K562 (cell line): ENCODE measurements around the gene NPAS2. TPM values are rescaled to one million over a fixed set of nuclear protein-coding genes. Genes with fewer than 3 reads are reported as not detected.

Experiments
- ATAC-seq: fragments of 200-7000 bp; cut with Tn5 transposase; 3 replicates; pipeline ENCODE4 v1.9.1; 2020; ENCODE audit warnings: moderate library complexity
- BruUV-seq: library from RNA; stranded (reverse); fragments of 400-500 nt; replicated peaks from 2 replicates; lab custom pipeline; 2021; lab: Mats Ljungman, UMichigan
- CTCF ChIA-PET: fragments of 300-600 bp; formaldehyde crosslinking; extraction: SDS; loops from one replicate; lab custom pipeline; 2021; ENCODE audit warnings: low intra/inter-chr PET ratio; lab: Yijun Ruan, JAX
- POLR2A ChIA-PET: fragments of 300-600, 350-650 bp; sonication (Branson Sonifier 250); formaldehyde crosslinking; extraction: SDS; loops from one replicate; lab custom pipeline; 2021; ENCODE audit warnings: antibody characterized with exemption, inconsistent platforms; lab: Yijun Ruan, JAX
- DNase-seq, 4 experiments: peaks; one replicate each; pipeline versions ENCODE4 v3.0.0 to v3.0.0-alpha.2; 2011 to 2018; ENCODE audit warnings: low spot score in 3 of 4, mixed read lengths in 3 of 4; ENCODE audit errors: extremely low read depth in 1 of 4
- FAIRE-seq: peaks from 2 replicates; lab custom pipeline; 2011; peaks lifted over from hg19 to GRCh38; lab: Jason Lieb, UNC
- H2AFZ ChIP-seq: 2 replicates; pipeline ENCODE4 v1.6.0; 2011; ENCODE audit warnings: low read depth, low read length, control low read depth, inconsistent platforms
- H3K27ac ChIP-seq: fragments of 200-600 bp; 3 replicates; pipeline ENCODE4 v1.8.0; 2011; ENCODE audit warnings: low read depth, mild to moderate bottlenecking, control low read depth, inconsistent platforms, low read length, moderate library complexity, mixed read lengths; ENCODE audit errors: extremely low read depth
- H3K27me3 ChIP-seq, 2 experiments: fragments of 300-600 bp in 1 of 2; 2 replicates in 1 of 2; 3 replicates in 1 of 2; pipeline versions ENCODE4 v1.6.0 to v1.8.0; 2011; ENCODE audit warnings: inconsistent platforms in 2 of 2, low read length in 2 of 2, mild to moderate bottlenecking in 1 of 2, mixed read lengths in 1 of 2, moderate library complexity in 1 of 2; ENCODE audit not compliant: control insufficient read depth in 2 of 2, insufficient read depth in 2 of 2
- H3K36me3 ChIP-seq: fragments of 300-600 bp; 3 replicates; pipeline ENCODE4 v1.8.0; 2011; ENCODE audit warnings: mild to moderate bottlenecking, low read length, inconsistent platforms; ENCODE audit not compliant: control insufficient read depth, insufficient read depth
- H3K4me1 ChIP-seq, 2 experiments: fragments of 200-600 bp in 1 of 2; replicated peaks in 1 of 2; 2 replicates in 1 of 2; 3 replicates in 1 of 2; pipeline versions ENCODE4 v1.5.1 to v1.8.0; 2011; ENCODE audit warnings: inconsistent platforms in 2 of 2, low read length in 2 of 2, mild to moderate bottlenecking in 1 of 2, mixed read lengths in 1 of 2, moderate library complexity in 1 of 2; ENCODE audit not compliant: control insufficient read depth in 2 of 2, insufficient read depth in 2 of 2
- H3K4me2 ChIP-seq: 2 replicates; pipeline ENCODE4 v1.6.1; 2011; ENCODE audit warnings: low read length, control low read depth, inconsistent platforms, mixed read lengths; ENCODE audit not compliant: insufficient read depth
- H3K4me3 ChIP-seq: fragments of 200-600 bp; sonication (generic), shearing (Covaris generic); 2 replicates; pipeline ENCODE4 v1.5.1; 2016; ENCODE audit warnings: control low read depth, inconsistent platforms
- H3K79me2 ChIP-seq: fragments of 200-600 bp; 3 replicates; pipeline ENCODE4 v1.8.0; 2011; ENCODE audit warnings: low read length, inconsistent platforms; ENCODE audit not compliant: control insufficient read depth, insufficient read depth
- H3K9ac ChIP-seq, 2 experiments: 2 replicates each; pipeline versions ENCODE4 v1.6.0 to v1.6.1; 2011; ENCODE audit warnings: low read depth in 2 of 2, low read length in 2 of 2, control low read depth in 1 of 2, inconsistent platforms in 1 of 2, mild to moderate bottlenecking in 1 of 2, mixed read lengths in 1 of 2; ENCODE audit not compliant: insufficient read depth in 1 of 2
- H3K9me1 ChIP-seq: one replicate; pipeline ENCODE4 v1.6.0; 2011; ENCODE audit warnings: inconsistent platforms, mild to moderate bottlenecking, low read length, moderate library complexity; ENCODE audit not compliant: control insufficient read depth, insufficient read depth
- H3K9me3 ChIP-seq: replicated peaks from 2 replicates; pipeline ENCODE4 v1.5.1; 2011; ENCODE audit warnings: low read depth, low read length, inconsistent platforms; ENCODE audit not compliant: control insufficient read depth, insufficient read depth
- H4K20me1 ChIP-seq: replicated peaks from 2 replicates; pipeline ENCODE4 v1.6.1; 2011; ENCODE audit warnings: low read length, inconsistent platforms, mixed read lengths; ENCODE audit not compliant: control insufficient read depth, insufficient read depth
- CBFB ChIP-seq: sonication (generic); formaldehyde crosslinking; IDR thresholded peaks from 2 replicates; pipeline ENCODE4 v1.4.0; 2020; ENCODE audit warnings: mild to moderate bottlenecking, missing genetic modification reagents
- CXXC5 ChIP-seq: fragments of 250-450 bp; sonication (Bioruptor Pico); IDR thresholded peaks from 2 replicates; pipeline ENCODE4 v1.8.0; 2022; ENCODE audit warnings: inconsistent platforms, mild to moderate bottlenecking, moderate library complexity
- E2F1 ChIP-seq: sonication (generic); formaldehyde crosslinking; IDR thresholded peaks from 2 replicates; pipeline ENCODE4 v1.8.1; 2023; ENCODE audit warnings: mild to moderate bottlenecking, missing genetic modification reagents, moderate library complexity
- FOXP1 ChIP-seq: sonication (generic); formaldehyde crosslinking; IDR thresholded peaks from 2 replicates; pipeline ENCODE4 v1.8.0; 2022; ENCODE audit warnings: mild to moderate bottlenecking, missing genetic modification reagents
- HDAC8 ChIP-seq: fragments of 450-650 bp; IDR thresholded peaks from 2 replicates; pipeline ENCODE4 v1.6.1; 2016; ENCODE audit warnings: mild to moderate bottlenecking, missing genetic modification characterization, moderate library complexity, missing compliant biosample characterization
- JUNB ChIP-seq: fragments of 450-650 bp; formaldehyde crosslinking; conservative IDR thresholded peaks from 2 replicates; pipeline ENCODE4 v1.4.0; 2020; ENCODE audit warnings: mild to moderate bottlenecking
- KDM2B ChIP-seq: fragments of 250-450 bp; sonication (Bioruptor Pico); IDR thresholded peaks from 2 replicates; pipeline ENCODE4 v1.8.0; 2021; ENCODE audit warnings: mild to moderate bottlenecking, moderate library complexity
- KLF10 ChIP-seq: fragments of 250-450 bp; sonication (Bioruptor Pico); IDR thresholded peaks from 2 replicates; pipeline ENCODE4 v1.6.1; 2021; ENCODE audit warnings: matching md5 sums
- NCOA2 ChIP-seq, 2 experiments: fragments of 450-650 bp; IDR thresholded peaks; 2 replicates each; pipeline ENCODE4 v1.6.1; 2018; ENCODE audit warnings: mild to moderate bottlenecking in 2 of 2, moderate library complexity in 1 of 2; ENCODE audit not compliant: partially characterized antibody in 2 of 2
- NFE2 ChIP-seq: IDR thresholded peaks from 2 replicates; pipeline ENCODE4 v1.6.1; 2014; ENCODE audit warnings: antibody characterized with exemption, low read depth
- RAD21 ChIP-seq, 2 experiments: fragments of 250-450 bp in 1 of 2; fragments of 450-650 bp in 1 of 2; sonication (Bioruptor Pico) in 1 of 2; formaldehyde crosslinking in 1 of 2; IDR thresholded peaks in 1 of 2; conservative IDR thresholded peaks in 1 of 2; 2 replicates each; pipeline versions ENCODE4 v1.4.0 to v1.8.0; 2020 to 2022; ENCODE audit warnings: mild to moderate bottlenecking in 2 of 2, moderate library complexity in 1 of 2
- RB1 ChIP-seq: fragments of 450-650 bp; IDR thresholded peaks from 2 replicates; pipeline ENCODE4 v1.6.1; 2017; ENCODE audit warnings: low read depth, mild to moderate bottlenecking
- RBM15 ChIP-seq: fragments of 200-400 bp; formaldehyde crosslinking; IDR thresholded peaks from 2 replicates; pipeline ENCODE4 v1.6.1; 2018; ENCODE audit warnings: mild to moderate bottlenecking, low read length, moderate library complexity; ENCODE audit not compliant: insufficient read depth
- SIN3B ChIP-seq: fragments of 450-650 bp; IDR thresholded peaks from 2 replicates; pipeline ENCODE4 v1.6.1; 2017; ENCODE audit warnings: low read depth, mild to moderate bottlenecking, moderate library complexity
- SMARCB1 ChIP-seq: IDR thresholded peaks from 2 replicates; pipeline ENCODE4 v1.6.1; 2011; ENCODE audit warnings: improper control_type of control experiment, low read depth; ENCODE audit not compliant: insufficient read length
- ZBTB2 ChIP-seq: fragments of 450-650 bp; IDR thresholded peaks from 2 replicates; pipeline ENCODE4 v1.6.1; 2016; ENCODE audit warnings: antibody characterized with exemption
- ZNF165 ChIP-seq: fragments of 250-450 bp; sonication (Bioruptor Pico); IDR thresholded peaks from 2 replicates; pipeline ENCODE4 v1.4.0; 2020; ENCODE audit warnings: borderline replicate concordance
- ZNF174 ChIP-seq: fragments of 250-450 bp; sonication (Bioruptor Pico); IDR thresholded peaks from 2 replicates; pipeline ENCODE4 v1.4.0; 2020; ENCODE audit warnings: mild to moderate bottlenecking
- ZNF511 ChIP-seq: sonication (generic); formaldehyde crosslinking; IDR thresholded peaks from 2 replicates; pipeline ENCODE4 v1.8.0; 2022; ENCODE audit warnings: mild to moderate bottlenecking, missing genetic modification reagents
- ZZZ3 ChIP-seq: fragments of 450-650 bp; IDR thresholded peaks from 2 replicates; pipeline ENCODE4 v1.6.1; 2016; ENCODE audit warnings: antibody characterized with exemption, mild to moderate bottlenecking, moderate library complexity
- WGBS: fragments of 100-300 bp; shearing (Covaris generic); methylation state at CpG from one replicate; pipeline ENCODE4 v1.1.6; 2016; ENCODE audit warnings: low coverage, mixed read lengths; ENCODE audit not compliant: insufficient coverage; ENCODE audit errors: missing lambda C conversion rate; 5-methylcytosine and 5-hydroxymethylcytosine counted together
- in situ Hi-C: fragments of 300-500 bp; cut with MboI; formaldehyde crosslinking; loops from 4 replicates; pipeline ENCODE4 v1.15.0; 2018; ENCODE audit warnings: inconsistent platforms, mixed read lengths
- intact Hi-C: fragments of 100-400 bp; cut with micrococcal nuclease; formaldehyde crosslinking; loops from 2 replicates; pipeline ENCODE4 v1.14.2; 2022
- polyA plus RNA-seq, 8 experiments: library from polyadenylated mRNA; depleted of rRNA in 4 of 8; stranded (reverse) in 5 of 8; unstranded in 3 of 8; fragments of >200 nt; fragmentation: Nextera tagmentation in 2 of 8; fragmentation: Illumina TruSeq in 1 of 8; extraction: Ambion mirVana in 2 of 8; extraction: Trizol in 1 of 8; gene quantifications; 2 replicates each; pipeline versions ENCODE4 v1.2.1 to v1.2.3, GENCODE V29; 2011 to 2014; ENCODE audit warnings: inconsistent platforms in 1 of 8, missing spikeins in 1 of 8
- total RNA-seq, 7 experiments: library from RNA; depleted of rRNA in 6 of 7; stranded (reverse); fragments of >200 nt in 6 of 7; fragmentation: Illumina TruSeq in 2 of 7; extraction: Trizol in 2 of 7; gene quantifications; 2 replicates each; pipeline versions ENCODE4 v1.2.1 to v1.2.3, GENCODE V29; 2011 to 2021; ENCODE audit warnings: low replicate concordance in 1 of 7

The NPAS2 gene
- total and polyA plus RNA-seq, 9 of the 15 experiments (the other 6 are each of a cell fraction or from before 2014, with no cell fraction given): 0.06 to 0.29 (median 0.07) TPM; not detected in 5

- Histone ChIP-seq H3K36me3 (no peaks in the 10 kb centered on the region), H3K9ac (no peak overlapping the region), H3K27ac (no peak overlapping the region), H2AFZ (no peak overlapping the region), H3K4me1 (no peaks in the 10 kb centered on the region), H3K9me3 (no peaks in the 10 kb centered on the region), H3K9me1 (peaks cover 2% of the 10 kb centered on the region), H4K20me1 (no peaks in the 10 kb centered on the region), H3K79me2 (no peaks in the 10 kb centered on the region), H3K4me2 (no peak overlapping the region), H3K27me3 (peaks cover 5 to 42% of the 10 kb centered on the region in 2 experiments), H3K4me3 (no peak overlapping the region)
- TF ChIP-seq E2F1 (CRISPR knock-in tag) (no peak), NFE2 (no peak), SMARCB1 (no peak), CXXC5 (CRISPR knock-in tag) (no peak), KLF10 (no peak), SIN3B (no peak), RB1 (no peak), ZNF174 (CRISPR knock-in tag) (no peak), JUNB (CRISPR knock-in tag) (no peak), NCOA2 (IDR thresholded peaks at IDR 0.05; ENCODE audit: partially characterized antibody in 2 of 2) (no peak), RAD21 (CRISPR knock-in tag; conservative IDR thresholded peaks at IDR 0.05 in 1 of 2, IDR thresholded peaks at IDR 0.05 in 1 of 2) (no peak), KDM2B (CRISPR knock-in tag) (no peak), RBM15 (no peak), CBFB (CRISPR knock-in tag) (no peak), ZNF165 (no peak), HDAC8 (tag) (no peak), ZNF511 (no peak), ZZZ3 (no peak), FOXP1 (CRISPR knock-in tag) (no peak), ZBTB2 (no peak)
- FAIRE-seq (no peak), DNase-seq (no peak), ATAC-seq (no peak)
- POLR2A ChIA-PET: interaction anchor here (1.2 kb wide), 1 partner anchor 8 kb away, joined by 5 read pairs; no protein-coding TSS in a partner anchor
- in situ Hi-C loops (no loop called here), intact Hi-C loops (no loop called here)
- CTCF ChIA-PET: no interaction called here
- 0% methylated on average over 2 of the region's 2 CpGs for WGBS
- BruUV-seq: no TSS peak
Measured at GRCh38 chr2:100786985-100787384, 33.0 kb upstream of the NPAS2 start.
